ENCODE measurements around the gene COPZ1.

The COPZ1 gene

DNA sequence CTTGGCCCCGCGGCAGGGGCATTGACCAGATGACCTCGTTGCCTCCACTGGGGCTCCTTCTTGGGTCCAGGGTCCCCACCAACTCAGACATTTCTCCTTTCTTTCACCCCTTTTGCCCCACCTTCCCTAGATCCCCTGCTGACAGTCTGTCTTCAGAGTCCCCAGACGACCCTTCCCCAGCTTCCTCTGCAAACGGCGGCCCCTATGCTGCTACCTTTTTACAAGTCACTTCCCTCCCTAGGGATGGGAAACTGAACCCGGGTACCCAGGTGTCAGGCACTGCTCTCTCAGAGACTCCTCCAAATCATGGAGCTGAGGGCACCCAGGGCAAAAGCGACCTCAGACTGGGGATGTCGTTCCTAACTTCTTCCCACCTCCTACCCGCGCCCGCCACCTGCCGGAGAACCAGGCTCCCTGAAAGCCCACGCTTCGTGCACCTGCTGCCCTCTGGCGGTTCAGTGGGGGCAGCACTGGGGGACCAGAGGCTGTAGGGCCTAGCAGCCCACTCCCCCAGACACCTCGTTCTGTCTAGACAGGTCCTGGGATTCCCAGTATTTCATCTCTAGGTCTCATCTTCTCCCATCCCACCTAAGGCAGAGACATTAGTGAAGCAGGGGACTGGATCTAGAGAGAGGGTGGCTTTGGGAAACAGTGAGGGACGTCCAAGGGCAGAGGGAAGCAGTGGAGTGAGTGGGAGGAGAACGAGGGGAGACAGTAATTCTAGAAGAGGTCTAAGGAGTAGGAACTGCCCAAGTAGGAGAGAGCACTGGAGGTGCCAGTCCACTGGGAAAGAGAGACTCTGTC lies 54.7 kb downstream of the COPZ1 start:
- peak; percentile 100 for DNase-seq

DNA sequence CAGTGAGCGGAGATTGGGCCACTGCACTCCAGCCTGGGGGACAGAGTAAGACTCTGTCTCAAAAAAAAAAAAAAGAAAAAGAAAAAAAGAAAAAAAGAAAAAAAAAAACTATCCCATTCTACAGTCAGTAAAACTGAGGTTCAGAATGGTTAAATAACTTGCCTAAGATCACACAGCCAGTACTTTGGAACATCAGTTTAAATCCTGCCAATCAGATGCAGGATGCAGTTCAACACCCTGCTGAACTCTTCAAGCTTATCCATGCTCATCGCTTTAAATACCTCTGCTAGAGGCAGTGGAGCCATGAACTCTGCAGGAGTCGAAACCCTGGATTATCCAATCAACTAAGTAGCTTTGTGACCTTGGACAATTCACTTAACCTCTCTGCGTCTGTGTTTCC lies 56.2 kb downstream of the COPZ1 start:
- DNase-seq = no peak

DNA sequence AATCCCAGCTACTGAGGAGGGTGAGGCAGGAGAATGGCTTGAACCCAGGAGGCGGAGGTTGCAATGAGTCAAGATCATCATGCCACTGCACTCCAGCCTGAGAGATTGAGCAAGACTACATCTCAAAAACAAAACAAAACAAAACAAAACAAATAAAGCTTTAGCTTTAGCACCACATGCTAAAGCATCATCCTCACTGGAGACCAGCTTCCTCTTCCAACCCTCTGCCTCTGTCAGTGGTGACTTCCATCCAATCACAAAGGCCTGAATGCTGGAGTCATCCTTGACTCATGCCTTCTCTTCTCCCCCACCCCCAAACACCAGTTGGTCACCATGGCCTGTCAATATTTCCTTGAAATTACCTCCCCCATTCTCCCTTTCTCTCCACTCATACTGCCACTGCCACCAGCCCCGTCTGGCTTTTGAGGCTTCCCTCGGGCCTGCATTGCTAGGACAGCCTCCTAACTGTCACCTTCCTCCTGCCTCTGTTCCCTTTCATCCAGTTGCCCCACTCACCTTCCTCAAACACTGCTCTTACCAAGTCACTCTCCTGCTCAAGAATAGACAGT lies 58.2 kb downstream of the COPZ1 start:
- peak; percentile 100 for DNase-seq

DNA sequence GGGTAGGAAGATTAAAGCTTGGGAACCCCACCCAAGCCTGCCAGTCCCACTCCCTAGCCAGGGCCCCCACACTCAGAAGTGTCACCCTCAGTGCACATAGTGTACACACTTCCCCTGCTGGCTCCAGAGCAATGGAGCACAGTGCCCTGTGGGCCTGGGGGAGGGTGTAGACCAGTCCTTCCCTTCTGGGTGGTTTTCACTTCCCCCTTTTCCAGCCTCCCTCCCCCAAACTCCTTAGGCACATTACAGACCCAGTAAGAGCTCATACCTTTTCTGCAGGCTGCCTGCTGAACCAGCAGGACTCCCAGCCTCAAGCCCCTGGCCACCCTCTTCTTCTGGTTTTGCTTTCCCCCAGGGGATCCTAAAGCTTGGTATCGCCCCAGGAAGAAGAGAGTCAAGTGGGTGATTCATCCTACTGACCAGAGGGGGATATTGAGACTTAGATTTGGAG lies 59.7 kb downstream of the COPZ1 start, which contains the start of gene ZNF385A:
ZNF385A (minus strand) TSS at position 143 of the 451 bp plus-strand sequence. CDS start 219 bp downstream, outside the sequence.
- DNase-seq = no peak

DNA sequence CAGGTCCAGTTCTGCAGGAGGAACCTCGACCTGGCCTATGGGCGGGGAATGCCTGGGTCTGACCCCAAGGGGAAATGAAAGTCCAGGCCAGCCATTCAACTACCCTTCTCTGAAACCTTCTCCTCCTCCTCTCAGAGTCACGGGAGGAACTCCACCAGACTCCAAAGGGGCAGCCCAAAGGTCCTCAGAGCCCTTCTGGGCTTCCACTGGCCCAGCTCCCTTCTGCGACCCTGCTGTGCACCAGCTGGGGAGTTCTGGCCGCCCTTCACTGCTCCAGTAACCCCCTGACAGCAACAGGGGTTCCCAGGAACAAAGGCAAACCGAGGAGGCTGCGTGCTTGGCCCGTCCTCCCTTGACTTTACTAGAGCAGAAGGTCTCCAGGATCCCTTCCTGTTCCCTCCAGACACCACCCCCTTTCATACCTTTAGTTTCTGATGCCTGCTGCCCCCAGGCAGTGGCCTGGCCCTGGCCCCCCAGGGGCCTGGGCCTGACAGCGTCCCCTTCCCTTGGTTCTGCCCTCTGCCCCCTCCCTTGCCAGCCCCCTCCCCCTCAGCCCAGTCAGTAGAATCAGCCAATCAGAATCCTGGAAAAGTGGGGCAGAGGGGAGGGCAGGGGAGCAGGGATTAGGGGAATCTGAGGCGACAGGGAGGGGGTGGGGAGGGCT lies 60.5 kb downstream of the COPZ1 start:
- DNase-seq = no peak

DNA sequence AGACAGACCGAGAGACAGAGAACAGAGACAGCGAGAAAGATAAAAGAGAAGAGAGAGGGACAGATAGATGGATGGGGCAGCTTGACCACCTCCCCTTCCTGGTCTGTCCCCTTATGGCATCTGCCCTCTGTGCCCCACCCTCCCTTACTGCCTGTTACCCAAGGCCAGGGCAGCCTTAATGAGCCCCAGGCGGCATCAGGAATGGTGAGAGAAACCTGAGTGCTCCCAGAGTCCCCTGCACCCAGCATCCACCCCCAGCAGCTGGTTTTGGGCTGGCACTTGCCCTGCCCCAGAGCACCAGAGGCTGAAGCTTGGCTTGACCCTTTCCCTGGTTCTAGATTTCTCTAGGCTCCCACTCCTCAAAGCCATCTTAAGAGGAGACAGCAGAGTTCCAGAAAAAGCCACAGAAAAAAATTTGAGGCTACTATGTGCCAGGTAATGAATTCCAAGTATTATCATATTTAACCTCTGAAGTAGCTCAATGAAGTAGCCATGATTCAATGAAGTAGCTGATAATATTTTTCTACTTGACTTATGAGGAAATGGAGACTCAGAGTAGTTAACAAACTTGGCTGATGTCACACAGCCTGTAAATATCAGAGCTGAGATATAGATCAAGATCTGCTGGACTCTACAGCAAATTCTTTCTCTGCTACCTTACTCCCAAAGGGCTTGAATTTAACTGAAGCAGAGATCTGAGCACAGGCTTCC lies 61.6 kb downstream of the COPZ1 start:
- no peak for DNase-seq

DNA sequence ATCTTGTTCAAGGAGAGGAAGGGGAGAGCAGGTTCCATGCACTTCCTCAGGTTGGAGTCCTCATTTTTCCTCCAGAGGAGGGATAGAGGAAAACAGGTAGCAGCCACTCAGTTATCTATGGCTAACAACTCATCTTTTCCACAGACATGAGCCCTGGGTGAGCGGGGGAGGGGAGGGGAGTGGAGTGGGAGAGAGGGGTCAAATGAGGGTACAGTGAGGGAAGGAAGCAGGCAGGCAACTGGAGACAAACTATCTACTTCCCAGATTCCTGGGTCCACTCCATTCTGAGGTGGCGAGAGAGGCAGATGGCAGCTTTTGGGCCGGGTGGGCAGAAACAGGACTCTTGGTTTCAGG lies 62.2 kb downstream of the COPZ1 start:
- no peak for DNase-seq

DNA sequence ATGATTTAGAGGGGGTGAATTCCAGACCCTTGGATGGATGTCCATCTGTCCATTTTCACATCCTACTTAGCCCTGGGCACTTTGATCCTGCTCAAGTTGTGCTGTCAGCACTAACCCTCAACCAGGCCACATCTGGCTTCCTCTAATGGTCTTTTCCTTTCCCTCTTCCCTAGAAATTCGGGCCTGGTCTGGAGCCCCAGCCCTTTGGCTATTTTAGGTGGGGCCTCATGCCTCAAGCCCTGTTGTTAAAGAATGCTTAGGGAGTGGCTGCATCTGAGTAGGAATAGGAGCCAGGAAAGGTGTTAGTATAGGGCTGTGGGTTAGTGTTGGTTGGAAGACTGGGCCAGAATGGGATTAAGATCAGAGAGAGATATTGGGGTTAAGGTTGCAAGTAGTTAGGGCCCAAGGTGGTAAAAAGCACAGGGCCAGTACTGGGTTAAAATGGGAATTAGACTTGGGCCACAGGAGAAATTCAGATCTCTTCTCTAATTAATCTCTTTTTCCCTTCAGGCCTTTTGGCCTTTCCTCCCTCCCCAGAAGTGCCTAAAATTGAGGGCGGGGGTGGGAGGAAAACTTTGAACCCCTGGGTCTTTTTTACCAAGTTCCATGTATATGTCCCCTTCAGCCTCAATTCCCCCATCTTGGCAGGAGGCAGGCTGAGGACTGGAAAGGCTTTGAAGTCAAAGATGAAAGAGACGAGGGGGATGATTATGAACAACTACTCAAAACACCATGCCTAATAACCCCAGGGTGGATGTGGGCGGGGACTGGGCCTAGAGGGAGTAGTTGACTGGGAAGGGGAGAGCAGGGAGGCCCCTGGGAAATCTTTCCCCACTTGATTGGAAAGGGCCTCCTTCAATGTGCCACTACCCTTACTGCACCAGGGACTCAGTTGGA lies 63.6 kb downstream of the COPZ1 start:
- no peak for DNase-seq

DNA sequence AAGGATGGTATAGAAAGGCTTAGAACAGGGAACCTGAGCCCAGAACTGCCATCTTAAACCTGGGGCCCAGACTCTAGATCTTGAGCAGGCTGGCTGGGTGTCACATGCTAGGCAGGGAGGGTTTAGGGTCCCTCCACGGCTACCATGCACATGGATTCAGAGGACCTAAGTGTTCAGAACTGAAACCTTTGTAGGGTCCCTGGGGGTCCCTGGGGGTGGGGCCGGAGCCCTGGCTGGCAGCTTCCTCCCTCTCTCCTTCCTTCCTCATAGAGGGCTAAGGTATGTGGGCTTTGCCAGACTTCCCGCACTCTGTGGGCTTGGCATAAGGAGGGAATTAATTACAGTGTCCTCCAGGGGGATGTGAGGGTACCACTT lies 64.2 kb downstream of the COPZ1 start:
- no peak for DNase-seq

DNA sequence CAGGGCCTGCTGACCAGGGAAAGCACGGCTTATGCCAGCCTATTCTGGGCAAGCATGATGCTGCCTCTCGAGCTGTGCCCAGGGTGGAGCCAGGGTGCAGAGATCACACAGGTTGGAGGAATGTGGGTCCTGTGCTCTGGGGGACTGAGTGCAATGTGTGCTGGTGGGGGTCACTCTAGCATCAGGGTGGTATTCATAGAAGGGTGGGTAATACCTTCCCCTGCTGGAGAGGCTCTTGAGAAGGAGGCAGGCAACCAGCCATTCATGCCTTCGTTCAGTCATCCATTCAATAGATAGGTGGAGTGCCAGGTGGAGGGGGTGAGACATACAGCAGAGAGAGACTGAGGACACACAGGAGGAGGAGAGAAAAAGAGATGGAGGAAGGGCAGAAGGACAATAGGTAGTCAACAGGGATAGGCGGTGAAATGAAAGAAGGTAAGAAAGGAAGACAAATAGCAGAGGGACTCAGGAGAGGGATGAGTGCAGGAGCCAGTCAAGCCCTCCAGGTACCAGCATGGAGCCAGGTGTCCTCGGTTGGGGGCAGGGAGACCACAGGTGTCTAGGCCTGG lies 64.8 kb downstream of the COPZ1 start:
- DNase-seq = no peak

DNA sequence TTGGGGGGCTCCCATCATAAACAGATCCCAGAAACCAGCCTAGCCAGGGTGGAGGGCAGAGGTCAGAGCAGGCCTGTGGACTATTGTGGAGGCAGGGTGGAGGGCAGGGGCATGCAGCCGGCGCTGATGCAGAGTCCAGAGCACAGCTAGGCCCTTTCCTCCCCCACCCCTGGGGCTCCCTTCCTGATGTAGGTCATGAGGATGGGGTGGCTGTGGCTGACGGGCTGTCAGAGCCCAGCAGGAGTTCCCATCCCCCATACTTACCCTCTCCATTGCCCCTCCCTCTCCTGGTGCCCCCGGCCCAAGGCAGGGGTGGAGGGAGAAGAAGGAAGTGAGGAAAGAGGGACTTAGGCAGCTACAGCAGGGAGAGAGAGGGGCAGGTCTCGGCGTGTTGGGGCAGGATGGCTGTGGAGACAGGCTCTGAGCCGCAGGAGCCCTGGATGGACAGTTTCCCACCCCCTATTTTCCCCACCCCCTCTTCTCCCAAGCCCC lies 65.3 kb downstream of the COPZ1 start:
- no peak for DNase-seq

DNA sequence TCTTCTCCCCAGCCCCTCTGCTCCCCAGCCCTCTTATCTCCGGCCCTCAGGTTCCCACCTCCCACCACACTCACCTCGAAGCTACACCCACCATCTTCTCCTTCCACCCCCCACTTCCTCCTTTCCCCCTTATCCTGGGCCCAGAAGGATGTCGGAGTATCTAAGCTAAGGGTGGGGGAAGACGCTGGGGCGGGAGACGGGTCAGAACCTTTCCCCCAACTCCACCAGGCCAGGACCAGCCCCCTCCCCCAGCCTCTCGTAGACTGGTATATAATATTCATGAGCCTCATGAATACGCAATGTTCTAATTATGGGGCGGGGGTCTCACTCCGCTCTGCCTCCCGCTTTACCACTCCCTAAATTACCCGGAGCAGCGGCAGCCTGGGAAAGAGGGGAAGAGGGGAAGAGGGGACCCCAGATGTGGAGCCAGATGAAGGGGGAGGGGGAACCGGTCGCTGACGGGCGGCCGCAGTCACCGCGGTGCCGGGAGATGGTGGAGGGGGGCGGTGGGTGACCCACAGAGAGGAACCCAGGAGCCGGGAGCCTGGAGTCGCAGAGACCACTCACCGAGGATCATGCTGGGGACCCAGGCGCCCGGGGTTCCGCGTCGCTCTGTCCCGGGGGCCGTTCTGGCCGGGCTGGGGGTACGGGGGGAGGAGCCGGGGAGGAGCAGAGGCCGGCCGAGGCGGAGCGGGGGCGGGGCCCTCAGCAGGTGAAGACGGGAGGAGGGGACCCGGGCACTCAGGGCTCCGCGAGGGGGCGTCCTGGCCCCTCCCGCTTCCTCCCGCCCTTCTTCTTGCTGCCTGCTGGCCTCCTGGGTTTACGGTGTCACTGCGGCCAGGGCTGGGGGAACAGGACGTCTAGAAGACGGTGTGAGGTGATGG lies 66.0 kb downstream of the COPZ1 start:
- no peak for DNase-seq

DNA sequence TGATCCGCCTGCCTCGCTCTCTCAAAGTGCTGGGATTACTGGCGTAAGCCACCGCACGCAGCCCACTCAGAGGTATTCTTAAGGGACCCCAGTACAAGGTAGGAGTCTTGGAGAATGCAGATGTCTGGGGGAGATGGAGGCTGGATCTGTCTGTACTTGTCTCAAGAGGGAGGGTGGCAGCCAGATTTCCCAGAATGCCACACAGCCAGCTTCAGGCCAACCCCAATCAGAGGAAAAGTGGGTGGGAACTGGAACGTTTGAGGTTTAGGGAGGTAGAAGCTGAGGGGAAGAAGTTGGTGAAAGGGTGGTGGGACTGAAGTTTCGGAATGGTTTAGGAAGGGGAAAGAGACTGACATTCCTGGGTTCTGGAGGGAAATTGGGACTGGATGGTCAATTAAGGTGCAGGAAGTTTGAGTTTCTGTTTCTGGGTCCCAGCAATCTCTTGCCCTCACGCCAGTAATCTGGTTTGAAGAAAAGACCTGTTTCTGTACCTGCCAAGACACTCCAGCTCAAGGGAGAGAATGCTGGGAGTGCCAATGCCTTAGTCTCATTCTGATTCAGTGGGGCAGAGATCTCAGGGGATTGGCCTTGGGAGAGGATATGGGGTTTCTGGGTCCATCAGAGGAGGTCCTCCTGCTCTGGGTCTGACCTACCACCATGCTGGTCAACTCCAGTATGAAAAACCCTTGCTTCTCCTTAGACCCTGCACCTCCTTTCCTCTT lies 67.7 kb downstream of the COPZ1 start:
- DNase-seq = no peak

DNA sequence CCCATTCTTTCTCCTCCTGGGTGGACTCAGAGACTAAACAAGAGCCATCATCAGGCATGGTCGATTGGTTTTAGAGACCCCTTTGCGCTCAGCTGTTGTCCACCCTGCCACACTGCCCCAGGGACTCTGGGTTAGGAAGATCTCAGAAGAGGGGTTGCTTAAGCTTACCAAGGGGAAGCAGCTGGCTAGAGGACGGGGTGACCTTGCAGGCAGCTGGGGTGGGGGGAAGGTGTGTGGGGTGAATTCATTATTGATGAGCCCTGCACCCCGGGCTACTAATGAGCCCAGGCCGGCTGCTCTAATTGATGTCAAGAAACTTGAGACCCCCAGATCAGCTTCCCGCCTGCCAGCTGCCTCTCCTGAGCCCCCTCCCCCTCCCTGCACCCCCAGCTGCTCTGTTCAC lies 68.3 kb downstream of the COPZ1 start:
- no peak for DNase-seq

DNA sequence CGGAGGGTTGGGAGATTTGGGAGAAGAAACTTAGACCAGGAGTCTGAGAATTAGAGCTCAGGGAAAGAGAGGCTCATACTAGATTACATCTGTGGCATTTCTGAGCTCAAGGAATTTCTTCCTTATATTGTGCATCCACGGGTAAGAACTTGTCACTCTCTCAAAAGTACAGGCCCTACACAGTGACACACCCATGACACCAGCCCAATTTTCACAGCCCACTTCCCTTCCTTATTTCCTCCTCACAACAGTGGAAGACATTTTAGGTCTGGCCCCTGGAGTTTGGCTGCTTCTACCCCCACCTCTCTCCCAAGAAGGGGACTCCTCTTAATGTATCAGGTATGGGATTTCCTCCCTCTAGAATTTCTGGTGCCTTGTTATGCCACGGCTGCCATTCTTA lies 68.8 kb downstream of the COPZ1 start:
- no peak for DNase-seq

DNA sequence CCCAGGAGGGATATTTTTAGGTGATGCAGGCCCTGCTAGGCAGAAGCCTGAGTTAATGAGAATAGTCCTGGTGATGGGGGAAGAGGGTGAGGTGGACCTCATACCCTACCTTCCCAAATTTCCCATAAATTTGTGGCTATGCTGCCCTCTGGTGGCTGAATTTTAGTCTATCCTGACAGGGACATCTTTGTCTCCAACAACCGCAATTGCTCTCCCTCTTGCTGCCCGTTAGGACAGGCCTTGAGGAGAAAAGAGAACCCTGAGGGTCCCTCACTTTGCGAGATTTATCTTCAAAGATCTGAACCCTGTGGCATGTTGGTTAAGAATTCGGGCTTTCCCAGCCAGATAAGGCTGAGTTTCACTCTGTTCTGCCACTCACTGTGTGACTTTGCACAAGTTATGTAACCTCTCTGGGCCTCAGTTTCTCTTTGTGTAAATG lies 69.4 kb downstream of the COPZ1 start:
- peak; percentile 100 for DNase-seq

DNA sequence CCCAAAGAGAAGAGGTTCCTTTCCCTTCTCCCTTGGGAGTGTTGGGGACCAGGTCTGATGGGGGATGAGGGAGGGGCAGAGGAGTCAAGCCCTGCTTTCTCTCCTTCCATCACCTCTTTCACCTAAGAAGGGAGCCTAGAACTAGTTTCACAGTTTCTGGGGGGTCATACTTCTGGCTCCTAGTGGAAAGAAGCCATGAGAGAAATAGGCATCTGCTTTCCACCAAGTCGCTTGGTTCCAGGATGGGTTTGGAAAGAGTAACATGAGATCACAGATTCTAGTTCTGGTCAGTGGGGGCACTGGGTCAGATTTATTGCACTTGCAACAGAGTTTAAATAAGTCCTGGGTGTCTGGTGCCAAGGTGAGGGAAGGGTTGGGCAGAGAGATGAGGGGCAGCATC lies 70.1 kb downstream of the COPZ1 start:
- DNase-seq = no peak

DNA sequence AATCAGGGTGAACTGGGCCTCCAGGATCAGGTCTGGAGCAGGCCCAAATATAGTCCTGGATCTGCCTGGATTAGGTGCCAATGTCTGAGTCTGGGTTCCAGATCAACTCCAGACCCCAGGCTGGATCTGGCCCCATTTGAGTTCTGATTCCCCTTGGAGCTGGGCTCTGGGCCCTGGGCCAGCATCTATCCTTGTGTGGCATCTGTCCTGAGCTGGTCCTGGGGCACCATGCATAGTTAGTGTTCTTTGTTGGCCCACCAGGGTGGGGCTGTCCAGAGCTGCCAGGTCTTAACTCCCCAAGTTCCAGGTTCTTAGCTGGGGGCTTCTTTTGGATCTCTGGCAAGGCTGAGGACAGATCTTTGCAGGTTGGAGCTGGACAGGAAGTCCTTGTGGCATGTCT lies 70.6 kb downstream of the COPZ1 start:
- DNase-seq = no peak

DNA sequence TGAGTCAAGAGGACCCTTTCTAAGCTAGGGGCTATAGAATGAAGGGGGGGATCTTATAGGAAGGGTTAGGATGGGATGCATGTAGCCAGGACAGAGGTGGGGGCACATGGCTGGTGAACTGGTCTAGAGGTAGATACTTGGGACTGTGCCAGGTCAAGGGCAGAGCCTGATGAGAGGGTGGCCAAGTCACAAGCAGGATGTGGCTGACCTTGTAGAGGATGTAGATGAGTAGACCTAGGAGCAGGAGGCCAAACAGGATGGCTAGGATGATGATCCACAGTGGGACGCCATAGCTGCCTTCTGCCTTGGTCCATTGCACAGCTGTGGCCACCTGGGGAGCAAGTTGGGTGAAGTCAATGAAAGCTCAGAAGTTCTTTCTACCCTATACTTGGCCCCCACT lies 72.2 kb downstream of the COPZ1 start:
- no peak for DNase-seq

DNA sequence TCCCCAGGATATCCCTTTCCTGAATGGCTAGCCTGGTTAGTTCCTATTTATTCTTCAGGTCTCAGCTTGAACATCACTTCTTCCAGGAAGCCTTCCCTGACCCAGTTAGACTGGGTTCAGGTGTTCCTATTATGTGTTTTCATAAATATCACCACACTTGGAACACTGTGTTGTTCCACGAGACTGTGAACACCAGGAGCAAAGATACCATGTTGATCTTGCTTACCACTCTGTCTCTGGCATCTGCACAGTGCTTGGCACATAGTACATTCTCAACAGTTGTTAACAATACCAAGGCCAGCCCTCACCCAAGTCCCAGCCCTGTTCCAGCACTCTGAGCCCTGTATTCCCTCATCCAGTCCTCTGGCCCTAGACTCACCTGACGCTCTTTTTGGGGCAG lies 73.3 kb downstream of the COPZ1 start:
- DNase-seq = no peak
